VCaP (cell line): ENCODE results near the gene SSR3.

Experiments
- H3K27ac ChIP-seq: fragments of 450-650 bp; 2 replicates; pipeline ENCODE4 v1.5.1; 2017
- TF ChIP-seq, protein P1 (sequence below): fragments of 450-650 bp; conservative IDR thresholded peaks from 2 replicates; pipeline ENCODE4 v1.5.1; 2017; ENCODE audit warnings: mild to moderate bottlenecking, moderate library complexity

SSR3 gene

DNA sequence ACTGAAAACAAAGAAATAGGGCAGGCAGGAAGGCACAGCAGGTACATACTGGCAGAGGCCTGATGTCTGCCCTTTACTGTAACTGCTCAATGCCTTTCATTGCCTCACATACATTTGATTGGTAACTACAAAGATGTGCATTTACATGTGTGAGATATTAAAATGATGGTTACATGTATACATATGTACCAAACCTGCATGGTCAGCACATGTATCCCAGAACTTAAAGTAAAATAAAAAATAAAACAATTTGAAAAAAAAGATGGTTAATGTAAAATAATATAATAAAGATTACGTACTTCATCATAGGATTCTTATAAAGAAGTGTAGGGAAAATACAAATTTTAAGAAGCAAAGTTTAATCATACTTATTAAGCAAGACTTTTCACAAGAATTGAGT lies 15.1 kb downstream of the SSR3 start:
- no peak overlapping the region for H3K27ac ChIP-seq
- TF ChIP-seq, protein P1, sequence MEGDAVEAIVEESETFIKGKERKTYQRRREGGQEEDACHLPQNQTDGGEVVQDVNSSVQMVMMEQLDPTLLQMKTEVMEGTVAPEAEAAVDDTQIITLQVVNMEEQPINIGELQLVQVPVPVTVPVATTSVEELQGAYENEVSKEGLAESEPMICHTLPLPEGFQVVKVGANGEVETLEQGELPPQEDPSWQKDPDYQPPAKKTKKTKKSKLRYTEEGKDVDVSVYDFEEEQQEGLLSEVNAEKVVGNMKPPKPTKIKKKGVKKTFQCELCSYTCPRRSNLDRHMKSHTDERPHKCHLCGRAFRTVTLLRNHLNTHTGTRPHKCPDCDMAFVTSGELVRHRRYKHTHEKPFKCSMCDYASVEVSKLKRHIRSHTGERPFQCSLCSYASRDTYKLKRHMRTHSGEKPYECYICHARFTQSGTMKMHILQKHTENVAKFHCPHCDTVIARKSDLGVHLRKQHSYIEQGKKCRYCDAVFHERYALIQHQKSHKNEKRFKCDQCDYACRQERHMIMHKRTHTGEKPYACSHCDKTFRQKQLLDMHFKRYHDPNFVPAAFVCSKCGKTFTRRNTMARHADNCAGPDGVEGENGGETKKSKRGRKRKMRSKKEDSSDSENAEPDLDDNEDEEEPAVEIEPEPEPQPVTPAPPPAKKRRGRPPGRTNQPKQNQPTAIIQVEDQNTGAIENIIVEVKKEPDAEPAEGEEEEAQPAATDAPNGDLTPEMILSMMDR, result no peak

DNA sequence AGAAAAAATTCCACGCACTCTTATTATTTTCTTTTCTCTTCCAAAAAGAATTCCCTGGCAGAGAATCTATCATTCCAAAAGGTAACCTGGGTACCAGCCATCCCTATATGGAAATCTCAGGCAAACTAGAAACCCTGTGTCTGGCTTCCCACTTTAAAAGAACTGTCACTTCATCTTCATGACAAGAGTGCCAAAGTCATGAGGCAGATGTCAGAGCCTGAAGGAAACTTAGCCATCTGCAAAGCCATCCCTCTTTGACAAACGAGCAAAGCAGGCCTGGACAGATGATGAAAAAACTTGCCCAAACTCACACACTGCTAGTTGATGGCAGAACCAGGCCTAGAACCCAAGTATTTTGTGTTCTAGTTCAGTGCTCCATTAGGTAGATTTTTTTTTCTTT lies 15.9 kb downstream of the SSR3 start:
- TF ChIP-seq, protein P1, result no peak
- H3K27ac ChIP-seq, result peak overlapping the region; percentile 70

DNA sequence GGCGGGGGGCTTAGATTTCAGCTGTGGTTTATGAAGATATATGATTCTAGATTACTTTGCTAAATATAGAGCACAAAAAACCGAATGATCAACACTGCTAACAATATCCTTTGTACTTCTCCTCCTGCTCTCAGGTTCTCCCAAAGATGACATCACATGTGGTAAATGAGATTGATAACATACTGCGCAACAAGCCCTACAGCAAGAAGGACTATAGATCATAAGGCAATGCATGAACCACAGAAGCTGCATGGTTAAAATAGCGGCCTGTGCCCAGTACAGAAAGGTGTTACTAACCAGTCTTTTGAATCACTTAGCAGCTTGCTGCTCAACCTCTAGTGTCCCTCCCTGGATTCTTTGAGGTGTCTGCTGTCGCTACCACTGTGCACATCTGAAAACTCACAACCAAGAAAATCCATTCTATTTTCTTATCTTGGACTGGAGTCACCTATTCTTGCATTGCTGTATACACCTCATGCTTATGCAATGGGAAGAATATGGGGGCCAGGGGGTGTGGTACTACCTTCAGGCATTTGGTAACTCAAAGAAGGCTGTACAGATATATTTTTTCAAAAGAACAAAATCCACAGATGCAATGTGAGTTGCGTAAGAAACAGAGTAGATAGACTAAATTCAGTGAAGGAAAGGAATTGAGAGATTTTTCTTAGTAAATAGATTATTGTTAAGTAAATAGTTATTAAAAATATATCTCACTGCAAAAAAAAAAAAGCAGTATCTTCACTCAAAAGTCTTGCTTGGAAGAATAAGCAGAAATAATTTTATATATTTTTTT lies 18.2 kb downstream of the SSR3 start:
- H3K27ac ChIP-seq, result peak overlapping the region; percentile 70
- TF ChIP-seq, protein P1, result no peak

DNA sequence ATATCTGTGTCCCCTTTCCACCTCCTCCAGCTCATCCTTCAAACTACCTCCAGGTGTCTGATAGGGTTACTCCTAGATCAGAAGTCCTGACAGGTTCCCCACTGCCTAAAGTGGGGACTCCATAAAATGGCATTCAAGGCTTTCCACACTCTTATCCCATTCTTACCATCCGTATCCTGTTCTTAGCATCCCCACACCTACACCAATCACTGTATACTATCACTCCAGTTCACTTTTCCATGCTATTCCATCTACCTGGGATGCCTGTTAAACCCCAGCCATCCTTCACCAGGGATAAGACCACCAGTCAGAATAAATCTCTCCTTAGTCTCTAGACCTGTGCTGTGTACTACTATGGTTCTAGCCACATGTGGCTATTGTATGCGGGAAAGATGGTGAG lies 19.1 kb downstream of the SSR3 start:
- TF ChIP-seq, protein P1, result no peak
- H3K27ac ChIP-seq, result no peak overlapping the region; the same call in 1 of the 2 replicates

DNA sequence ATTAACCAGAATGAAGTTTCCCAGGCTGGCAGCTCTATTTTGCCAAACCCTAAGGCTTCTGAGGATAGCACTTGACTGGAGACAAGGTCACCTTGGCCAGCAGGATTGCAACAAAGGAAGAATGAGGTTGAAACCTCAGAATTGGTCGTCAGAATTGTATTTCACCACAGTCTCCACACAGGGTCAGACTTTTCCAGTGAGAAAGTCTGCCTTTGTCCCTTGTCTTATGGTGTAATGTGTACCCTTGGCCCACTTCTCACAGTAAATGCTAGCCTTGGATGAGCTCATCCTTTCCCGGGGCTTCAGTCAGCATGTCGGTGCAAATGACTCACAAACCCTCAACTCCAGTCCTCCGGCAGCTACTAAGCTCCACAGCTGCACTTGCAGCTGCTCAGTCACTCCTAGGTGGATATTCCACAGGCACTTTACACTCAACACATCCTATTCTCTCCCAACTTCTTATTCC lies 19.7 kb downstream of the SSR3 start:
- H3K27ac ChIP-seq, result no peak overlapping the region; the same call in 1 of the 2 replicates
- TF ChIP-seq, protein P1, result 0 out of 2 replicates have a peak, but pooled peaks have one; percentile 9

DNA sequence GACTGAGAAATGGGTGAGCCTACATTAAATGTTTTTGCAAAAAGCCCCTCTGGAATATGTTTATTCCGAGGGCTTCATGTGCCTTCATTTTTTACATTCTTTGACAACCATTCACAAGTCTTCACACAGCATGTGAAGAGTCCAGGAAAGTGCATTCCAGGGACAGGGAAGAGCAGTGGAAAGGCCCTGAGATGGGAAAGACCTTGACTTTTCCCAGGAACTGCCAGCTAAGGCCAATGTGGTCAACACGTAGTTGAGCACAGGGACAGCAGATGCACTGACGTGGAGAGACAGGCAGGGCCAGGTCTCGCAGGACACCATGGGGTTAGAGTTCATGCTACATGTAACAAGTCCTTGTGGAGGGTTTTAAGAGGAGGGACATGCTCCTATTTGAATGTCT lies 21.7 kb downstream of the SSR3 start:
- H3K27ac ChIP-seq, result no peak overlapping the region

DNA sequence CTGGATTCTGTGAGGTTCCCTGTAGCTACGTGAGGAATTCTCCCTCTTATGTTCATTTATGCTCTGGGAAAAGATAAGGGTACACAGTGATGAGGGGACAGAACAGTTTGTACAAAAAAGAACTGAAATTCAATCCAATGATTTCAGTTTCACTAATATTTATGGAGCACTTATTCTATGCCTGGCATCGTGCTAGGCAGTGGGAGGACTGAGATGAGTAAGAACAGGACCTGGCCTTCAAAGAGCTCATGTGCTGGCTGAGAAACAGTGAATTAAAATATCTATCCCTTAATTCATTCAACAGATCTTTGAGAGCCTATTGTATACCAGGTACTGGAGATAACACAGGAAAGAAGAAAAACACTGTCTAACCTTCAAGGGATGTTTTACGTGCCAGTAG lies 22.2 kb downstream of the SSR3 start:
- no peak overlapping the region for H3K27ac ChIP-seq
- TF ChIP-seq, protein P1, result no peak

More for the DNA sequence above, 21.7 kb downstream of the SSR3 start:
- TF ChIP-seq, protein P1, result no peak
